HG03103 (cell line): Measurements from ENCODE around the gene CCDC71.

Experiments
- ATAC-seq: cut with Tn5 transposase; IDR thresholded peaks from one replicate; pipeline ENCODE4 v1.9.1; 2021; ENCODE audit warnings: low read depth; ENCODE audit not compliant: unreplicated experiment

CCDC71 gene

GRCh38 chr3:49171119-49171774, 5.1 kb upstream of the CCDC71 start, which contains the start of gene KLHDC8B:
Gene KLHDC8B, plus strand, starts transcription at chr3:49171598. Its CDS starts 1,172 bp downstream, at chr3:49172770.
- ATAC-seq, result peak; percentile 52

- ATAC-seq, result no peak
Observed at GRCh38 chr3:49170744-49171118, 4.6 kb upstream of the CCDC71 start.

- ATAC-seq, result no peak
Observed at GRCh38 chr3:49166752-49167556, 823 bp upstream of the CCDC71 start.

GRCh38 chr3:49164983-49165720, 979 bp downstream of the CCDC71 start:
- no peak for ATAC-seq

- no peak for ATAC-seq
Observed at GRCh38 chr3:49163609-49164008, 2.5 kb downstream of the CCDC71 start.

- ATAC-seq, result no peak
Observed at GRCh38 chr3:49162751-49163419, 3.2 kb downstream of the CCDC71 start.

- no peak for ATAC-seq
Observed at GRCh38 chr3:49161808-49162530, 4.2 kb downstream of the CCDC71 start.

- ATAC-seq, result no peak
Observed at GRCh38 chr3:49161197-49161596, 4.9 kb downstream of the CCDC71 start.

- no peak for ATAC-seq
Observed at GRCh38 chr3:49158792-49159191, 7.3 kb downstream of the CCDC71 start.

- no peak for ATAC-seq
Observed at GRCh38 chr3:49158103-49158709, 7.9 kb downstream of the CCDC71 start.

GRCh38 chr3:49157289-49157688, 8.8 kb downstream of the CCDC71 start:
- ATAC-seq, result no peak

- ATAC-seq, result no peak
Observed at GRCh38 chr3:49153349-49153912, 12.7 kb downstream of the CCDC71 start.

GRCh38 chr3:49151610-49152009, 14.5 kb downstream of the CCDC71 start:
- ATAC-seq, result no peak

- no peak for ATAC-seq
Observed at GRCh38 chr3:49148159-49148558, 18.0 kb downstream of the CCDC71 start.

GRCh38 chr3:49140080-49140479, 26.1 kb downstream of the CCDC71 start:
- ATAC-seq, result no peak

GRCh38 chr3:49135499-49135898, 30.6 kb downstream of the CCDC71 start:
- ATAC-seq, result no peak

GRCh38 chr3:49134471-49135265, 31.5 kb downstream of the CCDC71 start:
- no peak for ATAC-seq

- ATAC-seq, result no peak
Observed at GRCh38 chr3:49133226-49133951, 32.7 kb downstream of the CCDC71 start.
